Pancreas (tissue), 10 donors: ENCODE results near the gene CD180. TPM values are rescaled to one million over a fixed set of nuclear protein-coding genes. Genes with fewer than 3 reads are reported as not detected.

Source experiments
- ATAC-seq, 4 donors: fragments of 200-7000 bp; cut with Tn5 transposase; one replicate each; pipeline versions ENCODE4 v1.8.0 to v1.9.1; 2020; ENCODE audit warnings: mild to moderate bottlenecking in 4 of 4, moderate library complexity in 4 of 4
- DNase-seq, 6 donors: peaks; one replicate each; pipeline ENCODE4 v3.0.0-alpha.2; 2020
- FAIRE-seq: peaks from 2 replicates; lab custom pipeline; 2012; peaks lifted over from hg19 to GRCh38; lab: Jason Lieb, UNC
- H3K27ac ChIP-seq, 4 donors: fragments of 200-600 bp; sonication (generic); 1 replicate in 3 of 4; 2 replicates in 1 of 4; pipeline versions ENCODE4 v1.5.0 to v1.8.0; 2020
- H3K27me3 ChIP-seq, 4 donors: fragments of 200-600 bp; one replicate each; pipeline ENCODE4 v1.8.0; 2021
- H3K36me3 ChIP-seq, 3 donors: fragments of 200-600 bp; sonication (generic) in 1 of 3; one replicate each; pipeline versions ENCODE4 v1.5.0 to v1.8.0; 2020 to 2021
- H3K4me1 ChIP-seq, 3 donors: fragments of 200-600 bp; one replicate each; pipeline ENCODE4 v1.8.0; 2021
- H3K4me3 ChIP-seq, 4 donors: fragments of 200-600 bp; sonication (generic) in 2 of 4; one replicate each; pipeline versions ENCODE4 v1.5.0 to v1.8.0; 2020 to 2021
- H3K9me3 ChIP-seq, 4 donors: fragments of 200-600 bp; one replicate each; pipeline ENCODE4 v1.8.0; 2021
- CTCF ChIP-seq, 4 donors: fragments of 200-600 bp; sonication (generic) in 3 of 4; IDR thresholded peaks; one replicate each; pipeline versions ENCODE4 v1.5.0 to v1.8.0; 2021; ENCODE audit warnings: antibody characterized with exemption in 4 of 4
- WGBS, 2 donors: extraction: QIAGEN DNeasy Blood & Tissue Kit; methylation state at CpG; one replicate each; pipeline ENCODE4 v1.1.7; 2013; 5-methylcytosine and 5-hydroxymethylcytosine counted together
- intact Hi-C, 3 donors: fragments of 100-400 bp; cut with DNase I; formaldehyde crosslinking; loops; one replicate each; pipeline versions ENCODE4 v1.11.1 to v1.14.2; 2022
- polyA plus RNA-seq, 2 donors: library from polyadenylated mRNA; stranded (reverse); fragments of 200-250 nt; gene quantifications; one replicate each; pipeline ENCODE4 v1.2.3, GENCODE V29; 2013
- total RNA-seq, 6 donors: library from RNA; stranded (reverse); fragmentation: NEBNext Ultra II Directional in 4 of 6; extraction: Animal tissue kit (Norgen Biotek cat#: 25700) in 4 of 6; gene quantifications; one replicate each; pipeline versions ENCODE4 v1.2.1 to v1.2.4, GENCODE V29; 2021 to 2023
- donor health status: healthy with polysubstance abuse.
- donor health status: DM: no; HTN: no; CAD: no; lungs with moderate emphysema.
- donor health status: DM: no; HTN: no; CAD: no.
- donor health status: control.
- donor health status: control.
- donor health status: Bipolar disorder and iron deficiency.
- donor health status: DM: yes; HTN: yes; CAD: no.
- donor health status: DM: no; HTN: no; CAD: no.
- donor health status: DM: no; HTN: no; CAD: no.
- donor health status: DM: yes; HTN: yes; CAD: no.

Gene CD180
- total and polyA plus RNA-seq, 8 donors, result 0.04 to 2.9 (median 0.10) TPM

- Histone ChIP-seq H3K4me3 (no peak overlapping the region), H3K9me3 (no peaks in the 10 kb centered on the region), H3K27ac (no peak overlapping the region), H3K27me3 (no peaks in the 10 kb centered on the region), H3K4me1 (peaks cover 0 to 8% (median 0%) of the 10 kb centered on the region in 3 donors), H3K36me3 (no peaks in the 10 kb centered on the region)
- FAIRE-seq (no peak), DNase-seq (no peak), ATAC-seq (no peak)
- TF ChIP-seq CTCF (IDR thresholded peaks at IDR 0.05), result no peak
- 83 to 89% methylated on average over 4 of the region's 4 CpGs for WGBS, 2 donors
- intact Hi-C loops, result loop anchor here in 1 of 3 donors (10.0 kb wide), 1 partner anchor 1011 kb away; no protein-coding TSS in a partner anchor
Measured at GRCh38 chr5:67243944-67244343, 47.3 kb upstream of the CD180 start.

GRCh38 chr5:67243349-67243748 lies 46.8 kb upstream of the CD180 start:
- DNase-seq (no peak), FAIRE-seq (no peak), ATAC-seq (no peak)
- TF ChIP-seq CTCF (IDR thresholded peaks at IDR 0.05), result no peak
- Histone ChIP-seq H3K36me3 (no peaks in the 10 kb centered on the region), H3K27me3 (no peaks in the 10 kb centered on the region), H3K9me3 (no peaks in the 10 kb centered on the region), H3K27ac (no peak overlapping the region), H3K4me1 (peaks cover 0 to 8% (median 0%) of the 10 kb centered on the region in 3 donors), H3K4me3 (no peak overlapping the region)
- 77 to 80% methylated on average over 1 of the region's 1 CpG for WGBS, 2 donors
- intact Hi-C loops, result loop anchor here in 1 of 3 donors (10.0 kb wide), 1 partner anchor 1011 kb away; no protein-coding TSS in a partner anchor

- intact Hi-C loops, result loop anchor here in 1 of 3 donors (10.0 kb wide), 1 partner anchor 1013 kb away; no protein-coding TSS in a partner anchor
- Histone ChIP-seq H3K27me3 (no peaks in the 10 kb centered on the region), H3K27ac (no peak overlapping the region), H3K9me3 (no peaks in the 10 kb centered on the region), H3K4me1 (peaks cover 0 to 5% (median 0%) of the 10 kb centered on the region in 3 donors), H3K4me3 (no peak overlapping the region), H3K36me3 (no peaks in the 10 kb centered on the region)
- DNase-seq (no peak), FAIRE-seq (no peak), ATAC-seq (no peak)
- no peak for TF ChIP-seq CTCF (IDR thresholded peaks at IDR 0.05)
Measured at GRCh38 chr5:67241326-67241725, 44.7 kb upstream of the CD180 start.

- FAIRE-seq (no peak), DNase-seq (no peak)
- H3K9me3 ChIP-seq, result no peaks in the 10 kb centered on the region
Measured at GRCh38 chr5:67240846-67241245, 44.2 kb upstream of the CD180 start.

More at GRCh38 chr5:67240846-67241245, 44.2 kb upstream of the CD180 start:
- 82 to 91% methylated on average over 3 of the region's 3 CpGs for WGBS, 2 donors
- TF ChIP-seq CTCF (IDR thresholded peaks at IDR 0.05), result no peak
- no peak overlapping the region for H3K27ac ChIP-seq
- H3K27me3 ChIP-seq, result no peaks in the 10 kb centered on the region
- intact Hi-C loops, result loop anchor here in 1 of 3 donors (10.0 kb wide), 1 partner anchor 1014 kb away; no protein-coding TSS in a partner anchor
- peaks cover 0 to under 1% (median 0%) of the 10 kb centered on the region in 3 donors for H3K4me1 ChIP-seq
- no peak for ATAC-seq
- no peaks in the 10 kb centered on the region for H3K36me3 ChIP-seq
- no peak overlapping the region for H3K4me3 ChIP-seq
